B cell (primary cell): Measurements from ENCODE around the gene DEPDC1B.

Experiments used
- CTCF ChIP-seq: fragments of 200-600 bp; IDR thresholded peaks from one replicate; pipeline ENCODE4 v1.8.0; 2022; ENCODE audit warnings: antibody characterized with exemption, mild to moderate bottlenecking
- EZH2 ChIP-seq: IDR thresholded peaks from 2 replicates; pipeline ENCODE4 v1.6.1; 2012; ENCODE audit warnings: borderline replicate concordance, low read depth, mild to moderate bottlenecking, moderate library complexity, low read length; ENCODE audit not compliant: insufficient read depth, poor library complexity, severe bottlenecking

DNA sequence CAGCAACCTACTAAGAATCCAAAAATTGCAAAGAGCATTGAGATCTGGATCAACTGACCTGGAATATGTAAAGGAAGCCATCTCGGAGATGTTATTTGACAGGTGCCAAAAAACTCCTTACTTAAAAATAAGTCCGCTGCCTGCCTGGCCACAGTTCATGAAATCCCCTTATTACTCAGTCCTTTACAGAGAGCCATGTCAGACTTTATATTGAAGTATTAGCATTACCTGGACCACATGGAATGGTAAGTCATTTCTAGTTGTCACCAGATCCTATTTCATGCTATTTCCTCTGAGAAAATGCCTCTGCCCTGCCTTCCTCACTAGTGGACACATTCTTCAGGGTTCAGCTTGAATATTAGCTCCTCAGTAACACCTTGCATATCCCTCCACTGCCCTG lies 115.7 kb downstream of the DEPDC1B start:
- no peak for TF ChIP-seq CTCF
- no peak for TF ChIP-seq EZH2
